Stimulated activated CD4-positive, alpha-beta T cell treated with anti-CD3 and anti-CD28 coated beads, Interleukin-12 subunit alpha, Interleukin-12 subunit beta, amount 100 ng/mL, for 48 hours (primary cell): ENCODE data around the gene SETD3.

Experiments
- DNase-seq, 3 donors: peaks; one replicate each; pipeline ENCODE4 v3.0.0-alpha.2; 2020; ENCODE audit warnings: low read depth in 2 of 3, low spot score in 1 of 3

The SETD3 gene

DNA sequence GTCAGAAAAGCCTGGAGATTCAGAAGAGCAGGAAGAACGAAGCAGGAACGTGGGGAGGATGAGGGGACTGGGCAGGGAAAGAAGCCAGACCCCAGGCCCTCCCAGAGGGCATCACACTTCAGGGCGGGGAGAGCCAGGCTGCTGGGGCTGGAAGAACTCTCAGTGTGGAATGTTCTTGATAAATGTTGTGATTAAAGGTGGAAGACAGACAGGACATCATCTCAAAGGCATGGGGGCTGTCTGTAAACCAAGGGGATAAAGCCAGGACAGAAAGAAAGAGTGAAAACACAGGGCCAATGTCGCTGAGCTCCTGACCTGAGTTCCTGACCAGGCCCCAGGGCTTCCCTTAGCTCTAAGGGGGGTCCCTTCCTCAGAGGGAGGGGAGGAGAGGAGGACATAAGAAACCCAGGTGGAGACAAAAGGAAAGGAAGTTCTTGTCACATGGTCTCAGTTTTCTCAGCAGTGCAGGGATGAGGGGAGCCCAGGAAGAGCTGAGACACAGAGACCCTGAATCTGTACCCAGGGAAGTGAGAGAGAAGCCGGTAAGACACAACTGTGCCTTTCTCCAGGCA lies 56.3 kb downstream of the SETD3 start:
- no peak for DNase-seq

- DNase-seq = no peak
Measured at GRCh38 chr14:99423434-99423833, 57.2 kb downstream of the SETD3 start.

DNA sequence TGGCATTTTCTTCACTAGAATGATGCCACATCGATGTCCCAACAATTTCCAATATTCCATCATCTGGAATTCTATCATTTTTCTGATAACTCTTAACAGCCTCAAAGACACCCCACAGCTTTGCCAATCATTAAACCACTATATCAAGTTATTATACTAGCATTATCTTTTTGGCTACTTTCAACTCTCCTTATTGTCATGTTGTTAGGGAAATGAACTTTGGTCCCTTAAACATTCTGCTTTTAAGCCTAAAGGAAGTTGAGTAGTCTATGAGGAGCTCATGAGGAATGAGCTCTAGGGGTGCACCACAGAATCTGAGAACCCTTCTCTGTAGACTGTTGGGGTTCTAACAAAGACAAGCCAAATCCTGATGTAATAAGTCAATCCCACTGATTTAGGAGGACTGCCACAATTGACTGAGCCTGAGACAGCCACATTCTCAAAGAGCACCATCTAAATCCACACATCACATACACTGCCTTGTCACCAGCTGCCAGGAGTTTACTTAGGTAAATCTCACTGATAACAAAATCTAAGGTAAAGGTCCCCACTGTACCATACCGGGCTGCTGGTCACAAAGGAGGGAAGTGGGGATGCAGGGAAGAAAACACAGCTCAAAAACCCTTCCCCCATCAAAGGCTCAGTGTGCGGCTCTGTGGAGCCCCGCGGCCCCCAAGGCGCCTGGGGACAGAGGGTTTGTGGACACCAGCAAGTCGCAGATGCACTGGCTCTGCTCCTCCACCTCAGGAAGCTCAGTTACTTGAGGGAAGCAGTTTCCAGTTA lies 58.2 kb downstream of the SETD3 start:
- DNase-seq = no peak

DNA sequence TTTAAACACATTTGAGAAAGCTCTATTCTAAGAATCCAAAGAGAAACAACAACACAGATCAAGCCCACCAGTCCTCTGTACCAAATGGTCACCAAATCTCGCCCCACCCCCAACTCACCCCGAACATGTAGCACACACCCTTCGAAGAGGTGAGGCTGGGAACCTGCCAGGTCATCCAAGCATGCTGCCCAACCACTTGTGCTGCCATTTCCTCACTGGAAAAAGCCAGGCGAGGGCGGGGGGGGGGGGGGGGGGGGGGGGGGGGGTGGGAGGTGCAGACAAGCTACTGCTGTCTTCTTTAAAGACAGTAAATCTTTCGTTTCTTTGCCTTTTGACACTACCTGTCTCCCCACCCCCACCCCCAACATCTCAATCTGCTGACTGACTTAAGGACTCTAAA lies 59.9 kb downstream of the SETD3 start:
- no peak for DNase-seq

DNA sequence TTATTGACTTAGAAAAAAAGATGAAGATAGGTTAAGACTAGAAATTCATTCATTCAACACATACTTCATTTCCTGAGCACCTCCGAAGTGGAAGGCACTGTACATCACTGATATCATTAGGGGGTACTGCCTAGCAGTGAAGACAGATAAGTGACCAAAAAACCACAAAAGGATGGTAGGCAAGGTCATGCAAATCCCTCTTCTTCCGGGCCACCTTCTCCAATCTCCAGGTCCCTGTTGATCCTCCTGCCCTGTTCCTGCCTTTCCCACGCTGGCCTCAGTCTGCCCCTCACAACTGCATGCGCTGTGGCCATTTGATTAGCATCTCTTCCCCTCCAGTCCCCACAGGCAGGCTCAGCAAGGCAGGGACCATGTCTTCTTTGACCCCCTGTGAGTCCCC lies 60.8 kb downstream of the SETD3 start:
- no peak for DNase-seq

DNA sequence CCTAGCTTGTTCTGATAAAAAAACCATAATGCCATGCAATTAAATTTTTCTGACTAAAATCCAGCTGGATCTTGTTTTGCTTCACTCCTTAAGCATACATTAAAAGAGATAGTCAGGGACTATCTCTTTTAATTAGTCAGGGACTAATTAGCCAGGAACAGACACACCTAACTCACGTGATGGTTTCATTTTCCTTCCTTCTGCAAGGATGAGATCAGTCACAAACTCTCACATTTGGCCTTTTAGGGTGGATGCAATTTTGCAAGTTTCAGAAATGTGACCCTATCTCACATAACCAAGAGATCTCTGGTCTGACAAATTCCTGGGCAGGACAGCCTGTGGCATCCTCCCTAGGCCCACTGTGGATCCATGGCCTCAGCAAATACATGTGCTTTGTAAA lies 62.4 kb downstream of the SETD3 start:
- DNase-seq = no peak

- DNase-seq = no peak
Measured at GRCh38 chr14:99416909-99417308, 63.8 kb downstream of the SETD3 start.

DNA sequence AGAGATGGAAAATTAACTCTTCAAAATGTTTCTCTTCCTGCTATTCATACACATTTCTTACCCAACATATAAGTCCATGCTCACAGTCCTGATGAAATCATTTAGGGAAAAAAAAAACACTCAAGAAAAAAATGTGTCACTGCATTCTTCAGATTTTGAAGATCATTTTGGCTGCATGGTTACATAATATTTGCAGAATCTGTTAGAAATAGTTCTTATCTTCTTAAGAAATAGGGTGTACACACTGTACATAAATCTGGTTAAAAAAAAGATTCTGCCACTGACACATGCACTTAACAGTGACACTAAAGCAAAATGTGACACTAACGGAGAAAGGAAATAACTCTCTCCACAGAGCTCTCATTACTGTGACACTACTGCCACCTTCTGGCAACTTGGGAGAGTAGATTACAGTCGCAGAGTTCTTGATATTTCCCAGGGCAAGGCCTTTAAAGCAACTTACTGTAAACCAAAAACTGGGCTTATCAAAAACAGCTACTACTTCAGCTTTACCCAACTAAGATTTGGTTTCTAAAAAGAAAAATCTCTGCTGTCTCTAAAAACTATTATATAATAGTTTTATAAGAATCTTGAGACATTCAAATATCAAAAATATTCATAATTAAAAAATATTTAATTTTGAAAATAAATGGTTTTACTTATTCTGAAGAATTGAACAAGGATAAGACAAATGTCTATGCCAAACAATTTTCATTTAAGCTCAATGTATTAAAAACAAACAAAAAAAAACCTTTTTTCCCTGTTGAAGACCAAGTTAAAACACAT lies 65.0 kb downstream of the SETD3 start:
- DNase-seq = peak; percentile 36 to 67 (median 42)

DNA sequence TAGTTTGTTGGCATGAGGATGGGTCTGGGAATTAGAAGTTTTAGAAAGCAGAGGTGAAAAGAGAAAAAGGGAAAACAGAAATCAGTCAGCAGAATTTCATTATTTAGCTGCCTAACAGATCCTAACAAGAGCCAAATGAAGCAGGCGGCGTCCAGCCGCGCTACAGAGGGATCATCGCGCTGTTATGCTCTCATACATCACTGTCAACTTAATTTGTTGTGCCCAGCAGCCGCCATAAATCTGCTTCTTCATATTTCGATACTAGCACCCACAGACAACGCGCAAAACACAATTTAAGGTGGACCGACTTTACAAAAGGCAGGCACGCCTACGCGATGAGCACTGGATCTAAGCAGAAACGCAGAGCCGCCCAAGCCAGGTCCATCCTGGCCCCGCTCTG lies 66.7 kb downstream of the SETD3 start:
- no peak for DNase-seq

DNA sequence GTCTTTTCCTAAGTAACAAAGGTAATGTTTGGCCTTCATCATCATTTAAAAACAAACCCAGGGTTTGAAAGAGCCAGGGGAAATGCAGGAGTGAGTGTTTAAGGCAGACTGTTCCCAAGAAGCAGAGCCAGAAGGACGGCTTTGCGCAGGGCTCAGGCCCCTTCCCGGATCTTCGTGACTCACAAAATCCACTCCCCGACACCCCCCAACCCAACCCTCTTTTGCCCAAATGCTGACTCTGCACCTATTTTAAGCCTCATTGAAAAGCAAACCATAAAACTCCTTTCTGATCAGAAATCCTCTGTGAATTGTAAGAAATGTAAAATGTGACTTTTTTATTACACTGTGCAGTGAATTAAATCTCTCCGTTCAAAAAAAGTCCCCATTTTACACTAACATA lies 67.5 kb downstream of the SETD3 start:
- DNase-seq = no peak

- DNase-seq = peak in 2 of 3 donors; percentile 8 to 38
Measured at GRCh38 chr14:99412117-99413061, 68.3 kb downstream of the SETD3 start.

- no peak for DNase-seq
Measured at GRCh38 chr14:99410019-99410418, 70.6 kb downstream of the SETD3 start.

- no peak for DNase-seq
Measured at GRCh38 chr14:99408971-99409289, 71.7 kb downstream of the SETD3 start.

- no peak for DNase-seq
Measured at GRCh38 chr14:99408286-99408970, 72.2 kb downstream of the SETD3 start.

DNA sequence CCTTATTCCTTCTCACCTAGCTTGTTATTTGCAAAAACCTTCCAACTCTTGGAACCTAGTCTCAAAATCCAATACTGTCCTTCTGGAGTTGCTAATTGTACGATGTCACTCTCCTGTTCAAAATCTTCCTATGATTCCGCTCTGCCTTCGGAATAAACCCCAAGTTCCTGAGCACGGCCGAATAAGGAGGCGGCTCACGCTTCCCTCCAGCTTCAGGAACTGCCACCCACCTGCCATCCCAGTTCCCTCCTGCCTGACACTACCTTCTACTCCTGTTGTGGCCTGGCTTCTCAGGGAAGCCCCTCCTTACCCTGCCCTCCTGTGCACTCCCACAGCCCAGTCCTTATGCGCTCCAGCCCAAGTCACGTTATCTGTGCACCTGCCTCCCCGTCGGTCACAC lies 73.2 kb downstream of the SETD3 start:
- no peak for DNase-seq

DNA sequence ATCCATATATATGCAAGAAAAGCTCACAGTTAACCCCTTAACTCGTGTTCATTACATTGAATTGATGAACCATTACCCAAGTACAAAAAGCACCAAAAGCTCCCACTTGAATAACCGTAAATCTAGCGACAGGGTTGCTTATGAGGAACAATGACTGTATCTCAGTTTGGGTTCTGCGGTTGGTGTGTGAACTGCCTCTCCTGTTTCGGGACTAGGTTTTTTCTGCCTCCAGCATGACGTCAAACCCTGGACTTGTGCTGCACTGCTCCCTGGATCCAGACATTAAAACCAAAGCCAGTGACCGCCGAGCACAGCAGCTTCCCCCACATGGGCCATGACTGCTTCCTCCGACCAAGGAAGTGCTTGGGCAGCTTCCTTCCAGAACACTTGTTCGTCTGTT lies 77.7 kb downstream of the SETD3 start:
- DNase-seq = no peak

GRCh38 chr14:99402285-99402648 lies 78.4 kb downstream of the SETD3 start:
- no peak for DNase-seq

DNA sequence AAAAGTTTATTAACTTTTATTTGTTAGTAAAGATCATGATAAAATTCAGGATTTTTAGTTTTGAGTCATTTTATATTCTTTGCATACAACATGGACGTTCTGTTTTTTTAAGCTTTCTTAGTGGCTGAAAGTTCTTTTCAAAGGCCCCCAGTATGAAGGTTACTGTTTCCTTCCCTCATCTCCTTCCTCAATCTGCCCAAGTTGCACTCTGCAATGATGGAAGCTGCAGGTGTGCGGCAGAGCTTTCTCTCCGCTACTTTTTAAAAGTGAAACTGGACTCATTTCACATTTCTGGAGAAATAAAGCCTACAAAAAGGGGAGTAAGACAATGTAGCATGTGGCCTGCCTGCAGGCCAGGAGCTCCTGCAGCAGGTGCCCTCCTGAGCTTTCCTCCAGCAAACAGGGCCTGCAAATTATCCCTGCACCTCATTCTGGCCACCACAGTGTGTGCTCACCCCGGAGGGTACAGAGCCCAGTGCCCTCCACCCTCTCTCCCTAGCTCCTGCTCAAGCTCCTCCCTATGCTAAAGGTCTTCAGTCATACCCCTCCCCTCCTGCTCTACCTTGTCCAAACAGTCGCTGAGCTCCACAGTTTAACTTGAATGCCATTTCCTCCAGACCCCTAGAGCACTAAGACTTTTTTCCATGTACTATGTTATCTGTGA lies 78.9 kb downstream of the SETD3 start:
- DNase-seq = no peak

GRCh38 chr14:99401211-99401610 lies 79.4 kb downstream of the SETD3 start:
- DNase-seq = no peak

DNA sequence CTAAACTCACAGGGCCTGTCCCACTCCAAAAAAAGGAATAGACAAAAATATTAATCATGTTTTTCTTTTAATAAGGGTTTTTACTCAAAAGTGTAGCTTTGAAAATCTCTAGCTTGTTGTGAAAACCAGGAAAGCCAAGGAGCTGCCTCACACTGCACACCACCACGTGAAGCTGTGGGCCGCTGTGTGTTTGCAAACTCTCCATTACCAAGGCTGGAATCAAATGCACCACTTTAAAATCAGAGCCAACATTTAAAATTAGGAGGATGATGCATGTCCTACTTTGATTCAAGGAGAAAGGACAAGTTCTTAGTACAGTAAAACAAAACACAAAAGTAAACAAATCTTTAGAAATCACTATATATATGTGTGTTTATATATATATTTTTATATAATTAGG lies 83.0 kb downstream of the SETD3 start:
- DNase-seq = no peak
